ENCODE data around the gene CYP24A1.

GRCh38 chr20:54153041-54153327 lies 20.8 kb downstream of the CYP24A1 start:
- TF ChIP-seq POLR2A (IDR thresholded peaks at IDR 0.05; ENCODE audit: low read depth, low read length), result no peak
- TF ChIP-seq TAF1 (IDR thresholded peaks at IDR 0.05; ENCODE audit: borderline replicate concordance, low read depth, low read length), result no peak
- TF ChIP-seq POLR2AphosphoS5 (IDR thresholded peaks at IDR 0.05; ENCODE audit: low read depth, low read length), result no peak

All from GM12892 (cell line).